Fibroblast of skin of left biceps (primary cell): ENCODE measurements around the gene SIM2.
"Not testable (repeated sequence)": the region's sequence is repeated elsewhere in the genome, so short reads cannot be mapped to it uniquely, and the experiment has no call there.

Source experiments
- DNase-seq, 2 experiments: peaks; one replicate each; pipeline ENCODE4 v3.0.0-alpha.2; 2013; ENCODE audit warnings: low read depth in 2 of 2

Gene SIM2, protein sequence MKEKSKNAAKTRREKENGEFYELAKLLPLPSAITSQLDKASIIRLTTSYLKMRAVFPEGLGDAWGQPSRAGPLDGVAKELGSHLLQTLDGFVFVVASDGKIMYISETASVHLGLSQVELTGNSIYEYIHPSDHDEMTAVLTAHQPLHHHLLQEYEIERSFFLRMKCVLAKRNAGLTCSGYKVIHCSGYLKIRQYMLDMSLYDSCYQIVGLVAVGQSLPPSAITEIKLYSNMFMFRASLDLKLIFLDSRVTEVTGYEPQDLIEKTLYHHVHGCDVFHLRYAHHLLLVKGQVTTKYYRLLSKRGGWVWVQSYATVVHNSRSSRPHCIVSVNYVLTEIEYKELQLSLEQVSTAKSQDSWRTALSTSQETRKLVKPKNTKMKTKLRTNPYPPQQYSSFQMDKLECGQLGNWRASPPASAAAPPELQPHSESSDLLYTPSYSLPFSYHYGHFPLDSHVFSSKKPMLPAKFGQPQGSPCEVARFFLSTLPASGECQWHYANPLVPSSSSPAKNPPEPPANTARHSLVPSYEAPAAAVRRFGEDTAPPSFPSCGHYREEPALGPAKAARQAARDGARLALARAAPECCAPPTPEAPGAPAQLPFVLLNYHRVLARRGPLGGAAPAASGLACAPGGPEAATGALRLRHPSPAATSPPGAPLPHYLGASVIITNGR

DNA sequence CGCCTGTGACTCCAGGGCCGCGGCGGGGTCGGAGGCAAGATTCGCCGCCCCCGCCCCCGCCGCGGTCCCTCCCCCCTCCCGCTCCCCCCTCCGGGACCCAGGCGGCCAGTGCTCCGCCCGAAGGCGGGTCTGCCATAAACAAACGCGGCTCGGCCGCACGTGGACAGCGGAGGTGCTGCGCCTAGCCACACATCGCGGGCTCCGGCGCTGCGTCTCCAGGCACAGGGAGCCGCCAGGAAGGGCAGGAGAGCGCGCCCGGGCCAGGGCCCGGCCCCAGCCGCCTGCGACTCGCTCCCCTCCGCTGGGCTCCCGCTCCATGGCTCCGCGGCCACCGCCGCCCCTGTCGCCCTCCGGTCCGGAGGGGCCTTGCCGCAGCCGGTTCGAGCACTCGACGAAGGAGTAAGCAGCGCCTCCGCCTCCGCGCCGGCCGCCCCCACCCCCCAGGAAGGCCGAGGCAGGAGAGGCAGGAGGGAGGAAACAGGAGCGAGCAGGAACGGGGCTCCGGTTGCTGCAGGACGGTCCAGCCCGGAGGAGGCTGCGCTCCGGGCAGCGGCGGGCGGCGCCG is at the start of gene SIM2:
SIM2 (plus strand) TSS at position 135 of the 565 bp plus-strand sequence. CDS start 632 bp downstream, outside the sequence.
- DNase-seq, result no peak

DNA sequence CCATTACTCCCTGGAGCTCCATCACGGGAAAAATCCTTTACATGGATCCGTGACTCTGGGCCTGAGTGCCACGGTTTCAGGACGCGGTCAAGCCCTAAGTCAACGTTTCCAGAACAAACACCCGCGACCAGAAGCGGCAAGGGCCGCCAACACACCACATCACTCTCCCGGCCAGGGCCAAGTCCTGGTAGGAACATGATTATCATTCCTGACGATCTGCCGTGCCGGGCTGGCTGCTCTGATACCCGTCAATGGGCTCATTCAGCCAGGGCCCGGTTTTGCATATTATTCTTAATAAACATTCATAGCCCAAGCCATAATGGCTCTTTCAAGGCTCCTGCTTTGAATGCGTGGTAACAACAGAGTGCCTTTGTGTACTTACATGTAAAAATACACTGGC is 44.6 kb upstream of the SIM2 start:
- DNase-seq, result no peak

DNA sequence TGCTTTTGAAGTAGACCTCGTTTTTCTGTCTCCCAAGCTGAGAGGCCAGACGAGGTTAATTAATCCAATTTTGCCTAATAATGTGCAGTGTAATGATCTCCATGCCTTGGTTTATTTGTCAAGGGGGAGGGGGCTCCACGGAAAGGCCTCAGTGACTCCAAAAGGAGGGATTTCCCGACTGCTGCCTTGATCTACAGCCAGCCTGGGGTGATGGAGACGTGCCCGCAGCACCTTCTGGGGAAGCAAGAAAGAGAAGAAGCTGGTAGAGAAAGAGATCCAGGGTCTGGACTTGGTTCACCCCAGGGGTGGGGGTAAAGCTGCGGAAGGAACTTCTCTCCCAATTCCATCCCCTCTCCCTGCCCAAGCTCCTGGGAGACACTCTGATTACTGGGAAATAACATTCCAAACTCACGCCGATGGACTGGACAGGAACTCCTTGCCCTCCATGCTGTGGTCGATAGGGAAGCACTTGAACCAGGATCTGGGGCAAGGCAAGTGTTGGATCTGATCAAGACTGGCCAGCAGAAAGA is 44.1 kb upstream of the SIM2 start:
- DNase-seq, result no peak

DNA sequence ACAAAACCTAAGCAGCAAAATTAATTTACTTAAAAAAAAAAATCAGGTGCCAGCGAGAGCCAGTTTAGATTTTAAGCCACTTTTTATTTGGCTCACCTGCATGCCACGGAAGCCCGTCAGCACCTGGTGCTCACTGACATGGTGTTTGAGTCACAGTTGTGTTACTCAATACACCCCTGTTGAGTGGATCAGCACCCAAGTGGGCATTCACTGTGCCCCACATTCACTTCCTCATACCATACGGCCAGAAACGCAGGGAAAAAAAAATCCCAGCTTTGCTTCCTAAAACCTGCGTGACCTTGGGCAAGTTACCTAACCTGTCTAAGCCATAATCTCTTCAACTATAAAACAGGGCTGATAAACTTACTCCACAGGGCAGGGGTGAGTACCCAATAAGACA is 42.8 kb upstream of the SIM2 start:
- no peak for DNase-seq

DNA sequence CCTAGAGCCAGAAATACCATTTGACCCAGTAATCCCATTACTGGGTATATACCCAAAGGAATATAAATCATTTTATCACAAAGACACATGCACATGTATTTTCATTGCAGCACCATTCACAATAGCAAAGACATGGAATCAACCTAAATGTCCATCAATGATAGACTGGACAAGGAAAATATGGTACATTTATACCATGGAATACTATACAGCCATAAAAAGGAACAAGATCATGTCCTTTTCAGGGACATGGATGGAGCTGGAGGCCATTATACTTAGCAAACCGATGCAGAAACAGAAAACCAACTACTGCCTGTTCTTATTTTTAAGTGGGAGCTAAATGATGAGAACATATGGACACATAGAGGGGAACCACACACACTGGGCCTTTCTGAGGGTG is 41.6 kb upstream of the SIM2 start:
- not testable (repeated sequence) for DNase-seq

DNA sequence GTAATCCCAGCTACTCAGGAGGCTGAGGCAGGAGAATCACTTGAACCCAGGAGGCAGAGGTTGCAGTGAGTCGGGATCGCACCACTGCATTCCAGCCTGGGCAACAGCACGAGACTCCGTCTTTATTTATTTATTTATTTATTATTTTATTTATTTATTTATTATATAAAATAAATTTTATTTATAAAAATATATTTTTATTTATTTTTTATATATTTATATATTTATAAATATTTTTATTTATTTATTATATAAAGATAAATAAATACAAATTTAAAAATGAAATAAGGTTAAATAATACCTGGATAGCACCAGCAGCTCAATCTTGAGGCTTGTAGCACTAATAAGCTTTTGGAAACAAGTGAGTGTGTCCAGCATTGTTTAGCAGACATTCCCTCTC is 40.9 kb upstream of the SIM2 start:
- DNase-seq, result no peak

DNA sequence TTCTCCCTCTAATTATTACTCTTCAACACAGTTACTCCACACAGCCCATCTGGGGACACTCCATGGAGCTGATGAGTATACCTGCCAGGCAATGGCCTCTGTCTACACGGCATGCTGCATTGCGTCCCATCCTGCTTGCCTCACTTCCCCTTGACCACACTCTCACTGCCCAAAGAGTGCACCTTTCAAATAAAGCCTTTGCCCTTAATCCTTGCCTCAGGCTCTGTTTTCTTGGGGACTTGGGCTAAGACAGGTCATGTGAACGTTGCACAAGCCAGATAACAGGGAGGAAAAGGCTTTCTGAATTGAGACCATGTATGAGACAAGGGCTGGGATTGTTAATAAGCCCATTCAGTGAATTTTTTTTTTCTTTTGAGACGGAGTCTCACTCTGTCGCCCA is 40.0 kb upstream of the SIM2 start:
- DNase-seq, result no peak

DNA sequence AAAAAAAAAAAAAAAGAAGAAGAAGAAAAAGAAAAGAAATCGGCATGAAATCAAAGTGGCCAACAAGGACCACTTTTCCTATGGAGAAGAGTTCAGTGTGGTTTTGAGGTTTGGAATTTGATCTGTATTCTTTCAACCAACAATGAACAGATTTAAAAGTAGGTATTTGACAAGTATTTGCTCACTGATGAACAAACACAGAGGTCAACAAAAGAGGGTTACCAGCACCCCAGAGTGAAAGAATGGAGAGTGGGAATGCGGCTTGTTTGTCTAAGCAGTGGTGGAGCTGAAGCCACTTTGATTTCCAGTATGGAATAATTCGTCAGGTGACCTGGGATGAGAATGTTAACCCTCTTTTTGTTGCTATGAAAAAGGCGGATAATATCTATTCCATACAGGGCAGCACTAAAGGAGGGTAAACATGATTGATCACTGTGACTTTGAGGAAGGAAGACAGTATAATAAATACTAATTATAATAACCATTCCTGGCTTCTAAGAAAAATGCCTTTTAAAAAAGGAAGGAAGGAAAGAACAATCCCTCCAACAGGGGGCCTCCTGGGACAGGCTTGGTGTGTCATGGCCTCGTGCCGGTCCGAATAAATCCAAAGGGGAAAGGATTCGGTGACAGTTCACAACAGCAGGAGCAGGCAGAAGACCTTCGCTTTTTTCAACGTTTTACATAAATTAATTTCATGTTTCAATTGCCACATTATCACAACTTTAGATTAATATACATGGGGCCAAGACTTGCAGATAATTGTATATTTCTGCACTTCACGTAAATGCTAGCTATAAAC is 37.2 kb upstream of the SIM2 start:
- DNase-seq, result no peak

DNA sequence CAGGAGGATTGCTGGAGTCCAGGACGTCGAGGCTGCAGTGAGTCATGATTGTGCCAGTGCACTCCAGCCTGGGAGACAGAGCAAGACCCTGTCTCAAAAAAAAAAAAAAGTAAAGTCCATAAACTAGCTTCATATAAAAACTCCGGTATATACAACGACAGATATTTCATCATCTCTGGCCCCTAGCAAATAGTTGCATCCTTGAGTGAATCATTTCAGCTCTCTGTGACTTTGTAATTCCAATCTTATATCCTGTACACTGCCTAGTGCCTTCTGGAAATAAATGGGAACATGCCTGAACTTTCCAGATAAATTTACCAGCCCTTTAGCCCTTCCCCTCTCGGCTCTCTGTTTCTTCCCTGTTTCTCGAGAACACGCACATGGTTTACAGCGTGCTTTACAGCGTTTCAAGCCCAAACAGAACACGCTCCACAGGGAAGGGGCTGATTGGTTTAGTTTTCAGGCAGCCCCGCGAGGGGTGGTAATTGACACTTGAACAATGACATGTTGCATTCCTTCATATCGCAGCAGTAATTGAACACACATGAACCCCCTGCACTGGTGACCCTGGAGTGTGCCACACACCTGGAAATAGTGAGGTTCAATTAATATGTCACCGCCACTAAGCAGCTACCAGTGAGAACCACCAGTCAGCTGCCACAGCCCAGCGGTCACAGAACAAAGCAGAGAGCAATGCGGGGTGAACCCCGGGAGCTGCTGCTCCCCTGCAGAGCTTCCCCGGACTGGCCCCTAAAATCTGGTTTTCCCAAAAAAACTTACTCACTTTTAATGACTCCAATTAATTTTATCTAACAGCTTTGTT is 35.7 kb upstream of the SIM2 start:
- peak in 1 of 2 experiments; percentile 18 for DNase-seq

DNA sequence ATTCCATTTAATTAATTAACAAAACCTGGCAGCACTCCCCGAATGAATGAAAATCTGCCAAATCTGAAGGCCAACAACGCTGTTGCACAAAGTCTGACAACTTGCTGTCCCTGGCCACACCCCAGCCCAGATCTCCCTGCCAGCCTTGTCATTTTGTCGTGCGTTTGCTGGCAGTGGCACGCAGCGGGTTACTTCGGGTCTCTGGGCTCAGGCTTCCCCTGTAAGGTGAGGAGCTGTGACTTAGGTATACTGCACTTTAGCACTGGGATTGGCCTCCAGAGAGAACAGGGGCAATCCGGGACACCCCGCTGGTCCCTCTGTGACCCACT is 34.3 kb upstream of the SIM2 start:
- DNase-seq, result no peak

DNA sequence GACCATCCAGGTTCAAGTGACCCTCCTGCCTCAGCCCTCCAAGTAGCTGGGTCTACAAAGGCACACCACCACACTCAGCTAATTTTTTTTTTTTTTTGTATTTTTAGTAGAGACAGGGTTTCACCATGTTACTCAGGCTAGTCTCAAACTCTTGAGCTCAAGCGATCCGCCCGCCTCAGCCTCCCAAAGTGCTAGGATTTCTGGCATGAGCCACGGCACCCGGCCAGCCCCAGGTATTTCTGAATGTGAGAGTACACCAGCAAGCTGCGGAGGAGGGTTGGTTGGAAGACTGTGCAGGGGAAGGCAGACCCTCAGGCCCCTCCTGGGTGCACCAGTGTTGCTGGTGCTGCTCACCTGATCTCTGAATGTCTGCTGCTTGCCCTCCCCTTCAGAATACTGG is 33.1 kb upstream of the SIM2 start:
- DNase-seq, result no peak

DNA sequence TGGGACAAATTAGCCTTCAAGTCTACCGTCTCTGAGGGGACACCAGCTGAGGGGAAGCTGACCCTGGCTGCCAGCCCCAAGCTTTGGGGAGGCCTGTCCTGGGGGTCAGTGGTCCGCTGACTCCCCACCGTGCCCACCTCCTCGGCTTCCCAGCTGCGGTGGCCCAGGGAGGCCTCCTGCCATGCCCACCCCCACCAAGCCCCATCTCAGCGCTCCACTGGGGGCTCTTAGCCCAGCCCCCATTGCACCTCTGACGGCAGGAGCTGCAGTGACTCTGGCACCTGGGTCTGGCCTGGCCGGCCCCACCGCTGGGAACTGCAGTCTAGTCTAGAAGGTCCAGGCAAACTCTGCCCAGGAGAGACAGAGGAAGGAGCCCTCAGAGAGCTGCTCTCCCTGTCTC is 30.2 kb upstream of the SIM2 start:
- DNase-seq, result no peak

DNA sequence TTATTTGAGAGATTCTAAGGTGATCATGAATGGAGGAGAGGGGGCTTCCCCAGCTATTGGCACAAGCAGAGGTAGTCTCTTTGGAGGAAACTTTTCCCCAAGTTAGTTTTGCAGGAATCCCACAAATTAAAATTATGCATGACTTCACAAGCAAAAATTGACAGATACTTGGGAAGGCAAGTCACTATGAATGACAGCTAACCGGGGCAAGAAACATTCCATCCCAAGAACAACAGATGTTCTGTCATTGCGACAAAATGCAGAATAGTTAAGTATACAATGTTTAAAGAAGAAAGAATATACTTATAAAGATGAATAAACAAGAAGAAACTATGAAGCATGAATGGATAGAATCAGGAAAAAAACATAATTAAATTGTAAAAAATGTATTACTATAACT is 27.1 kb upstream of the SIM2 start:
- no peak for DNase-seq

DNA sequence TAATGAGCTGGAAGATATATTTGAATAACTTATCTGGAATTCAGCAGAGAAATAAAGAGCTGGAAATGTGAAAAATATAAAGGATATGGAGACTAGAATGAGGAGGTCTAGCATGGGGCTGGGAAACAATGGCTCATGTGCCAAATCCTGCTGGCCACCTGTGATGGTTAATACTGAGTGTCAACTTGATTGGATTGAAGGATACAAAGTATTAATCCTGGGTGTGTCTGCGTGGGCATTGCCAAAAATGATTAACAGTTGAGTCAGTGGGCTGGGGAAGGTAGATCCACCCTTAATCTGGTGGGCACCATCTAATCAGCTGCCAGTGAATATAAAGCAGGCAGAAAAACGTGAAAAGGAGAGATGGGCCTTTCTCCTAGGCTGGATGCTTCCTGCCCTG is 26.6 kb upstream of the SIM2 start:
- DNase-seq, result not testable (repeated sequence)

DNA sequence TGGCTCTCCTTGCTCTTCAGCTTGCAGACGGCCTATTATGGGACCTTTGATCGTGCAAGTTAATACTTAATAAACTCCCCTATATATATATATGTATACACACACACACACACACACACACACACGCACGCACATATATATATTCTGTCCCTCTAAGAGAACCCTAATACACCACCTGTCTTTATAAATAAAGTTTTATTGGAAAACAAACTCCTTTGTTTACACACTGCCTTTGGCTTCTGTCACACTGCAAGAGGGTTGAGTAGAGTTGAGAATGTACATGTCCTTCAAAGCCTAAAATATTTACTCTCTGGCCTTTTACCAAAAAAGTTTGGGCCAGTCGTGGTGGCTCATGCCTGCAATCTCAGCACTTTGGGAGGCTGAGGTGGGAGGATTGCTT is 26.2 kb upstream of the SIM2 start:
- no peak for DNase-seq

DNA sequence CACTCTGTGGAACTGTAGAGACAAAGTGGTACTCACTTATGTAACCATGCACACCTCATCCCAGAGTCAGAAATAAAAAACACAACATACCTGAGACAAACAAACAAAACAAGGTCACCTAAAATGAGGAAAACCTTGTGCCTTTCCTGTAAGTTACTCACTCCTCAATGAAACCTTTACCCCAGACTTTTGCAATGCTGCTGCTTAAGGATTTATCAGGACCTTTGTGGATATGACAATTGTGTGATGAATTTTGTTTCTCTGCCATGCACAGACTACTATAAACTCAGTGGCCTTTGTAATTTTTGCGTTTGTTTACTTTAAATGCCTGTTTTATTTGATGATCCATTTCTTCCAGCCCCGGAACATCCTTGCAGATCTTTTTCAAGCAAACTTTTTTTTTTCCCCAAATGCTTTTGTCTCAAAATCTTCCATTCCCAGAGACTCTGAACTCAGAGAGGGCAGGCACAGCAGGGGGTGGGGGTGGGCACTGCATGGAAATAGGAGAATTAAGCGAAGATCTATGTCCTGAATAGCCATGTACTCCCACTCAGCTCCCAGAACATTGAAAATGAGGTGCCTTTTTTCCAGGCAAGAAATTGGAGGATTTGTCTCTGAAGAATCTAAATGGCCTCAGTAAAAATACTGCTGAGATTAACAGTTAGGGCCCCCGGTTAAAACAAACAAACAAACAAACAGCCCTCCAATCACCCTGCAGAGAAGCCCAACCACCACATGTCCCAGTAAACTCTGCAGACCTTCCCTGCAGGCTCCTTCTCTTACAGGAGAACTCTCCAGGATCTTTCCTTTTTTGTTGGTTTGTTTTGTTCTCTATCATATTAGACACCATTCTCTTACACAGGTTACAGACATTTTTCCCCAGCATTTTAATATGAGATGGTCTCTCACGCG is 22.6 kb upstream of the SIM2 start:
- no peak for DNase-seq

DNA sequence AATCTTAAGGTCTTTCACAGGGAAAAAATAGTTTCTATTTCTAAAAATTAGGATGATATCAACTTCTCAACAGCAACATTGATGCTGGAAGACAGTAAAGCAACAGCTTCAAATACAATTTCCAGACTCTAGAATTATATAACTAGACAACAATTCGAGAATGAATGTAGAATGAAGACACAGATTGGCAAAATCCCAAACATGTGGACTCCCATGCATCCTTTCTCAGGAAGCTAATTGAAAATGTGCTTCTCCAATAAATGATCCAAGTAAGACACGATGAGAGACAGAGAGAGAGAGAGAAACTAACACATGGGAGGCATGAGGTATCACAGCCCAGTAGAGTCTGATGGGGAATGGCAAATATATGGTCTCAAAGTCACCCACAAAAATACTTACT is 21.5 kb upstream of the SIM2 start:
- DNase-seq, result no peak

DNA sequence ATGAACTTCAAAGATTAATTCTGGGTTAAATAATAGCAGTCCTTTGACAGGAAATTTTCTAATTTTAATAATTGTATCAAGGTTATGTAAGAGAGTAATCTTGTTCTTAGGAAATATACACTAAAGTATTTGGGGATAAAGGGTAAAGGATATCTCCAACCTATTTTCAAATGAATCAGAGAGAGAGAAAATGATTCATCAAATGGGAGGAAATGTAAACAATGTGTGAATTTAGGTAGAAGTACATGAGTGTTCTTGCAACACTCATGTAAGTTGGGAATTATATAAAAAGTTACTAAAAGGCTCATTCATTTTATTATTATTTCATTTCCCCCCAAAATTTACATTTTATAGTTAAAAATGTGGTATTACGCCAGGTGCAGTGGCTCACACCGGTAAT is 20.4 kb upstream of the SIM2 start:
- no peak for DNase-seq

DNA sequence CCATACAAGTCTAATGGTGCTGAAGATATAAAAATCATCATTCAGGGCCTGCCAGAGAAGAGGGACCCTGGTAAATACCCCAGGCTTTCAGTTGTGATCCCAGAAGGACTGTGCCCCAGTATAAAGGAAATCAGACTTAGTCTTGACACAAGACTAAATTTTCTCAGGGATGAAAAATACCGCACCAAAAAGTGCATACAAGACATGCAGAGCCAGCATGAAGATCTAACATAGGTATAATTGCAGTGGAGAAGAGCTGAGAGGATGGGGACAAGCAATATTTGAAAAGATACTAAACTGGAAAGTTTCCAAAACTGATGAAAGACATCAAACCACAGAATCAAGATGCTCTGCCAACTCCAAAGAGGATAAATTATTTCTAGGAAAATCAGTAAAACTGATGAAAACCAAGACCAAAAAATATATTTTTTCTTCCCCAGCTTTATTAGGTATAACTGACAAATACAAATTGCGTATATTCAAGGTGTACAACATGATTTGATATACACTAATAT is 17.7 kb upstream of the SIM2 start:
- no peak for DNase-seq
